Mucosa of rectum (tissue), 2 donors: ENCODE measurements around the gene TEF.
A peak's percentile ranks its signal among the peaks of the same experiment; 100 is the strongest.

ENCODE experiments used
- H3K27ac ChIP-seq, 2 donors: one replicate each; pipeline ENCODE4 v1.7.0; 2013; ENCODE audit warnings: inconsistent platforms in 2 of 2, low read depth in 2 of 2, low read length in 2 of 2
- H3K27me3 ChIP-seq, 2 donors: one replicate each; pipeline ENCODE4 v1.7.0; 2013; ENCODE audit warnings: low read length in 2 of 2; ENCODE audit not compliant: control insufficient read depth in 2 of 2, insufficient read depth in 2 of 2
- H3K36me3 ChIP-seq, 2 donors: one replicate each; pipeline ENCODE4 v1.7.0; 2013; ENCODE audit warnings: low read length in 2 of 2; ENCODE audit not compliant: control insufficient read depth in 2 of 2, insufficient read depth in 2 of 2
- H3K4me1 ChIP-seq, 2 donors: one replicate each; pipeline ENCODE4 v1.7.0; 2013; ENCODE audit warnings: low read length in 2 of 2, mild to moderate bottlenecking in 1 of 2; ENCODE audit not compliant: control insufficient read depth in 2 of 2, insufficient read depth in 2 of 2
- H3K4me3 ChIP-seq, 2 donors: one replicate each; pipeline ENCODE4 v1.7.0; 2013; ENCODE audit warnings: low read length in 2 of 2
- H3K9ac ChIP-seq, 2 donors: one replicate each; pipeline ENCODE4 v1.7.0; 2013; ENCODE audit warnings: low read length in 2 of 2, low read depth in 1 of 2, mild to moderate bottlenecking in 1 of 2
- H3K9me3 ChIP-seq, 2 donors: one replicate each; pipeline ENCODE4 v1.7.0; 2013; ENCODE audit warnings: low read length in 2 of 2; ENCODE audit not compliant: control insufficient read depth in 2 of 2
- donor health status: healthy.
- donor health status: Normal muscosa, but diverticular disease.

TEF gene

DNA sequence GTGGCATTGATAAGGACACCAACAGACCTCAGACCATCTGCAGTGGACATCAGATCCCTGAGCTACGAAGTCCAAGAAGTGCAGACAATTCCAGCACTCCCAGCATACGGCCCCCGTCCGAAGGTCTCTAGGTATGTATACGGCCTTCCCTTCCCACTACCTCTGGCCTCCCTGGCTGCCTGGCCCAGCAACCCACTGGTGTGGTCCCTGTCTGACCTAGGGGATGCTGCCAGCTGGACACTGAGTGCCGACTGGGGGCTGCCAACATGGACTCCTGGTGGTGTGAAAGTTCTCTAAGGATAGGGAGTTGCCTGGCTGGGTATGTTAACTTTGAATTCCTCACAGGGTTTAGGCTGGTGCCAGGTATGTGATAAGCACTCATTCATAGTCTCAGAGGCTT lies 17.5 kb upstream of the TEF start:
- H3K36me3 ChIP-seq = no peaks in the 10 kb centered on the region
- H3K27ac ChIP-seq = no peak overlapping the region
- H3K4me3 ChIP-seq = no peak overlapping the region

GRCh38 chr22:41364955-41365354 lies 16.8 kb upstream of the TEF start:
- no peaks in the 10 kb centered on the region for H3K9me3 ChIP-seq
- no peaks in the 10 kb centered on the region for H3K27me3 ChIP-seq
- H3K4me3 ChIP-seq = peak overlapping the region in 1 of 2 donors; percentile 7
- H3K27ac ChIP-seq = no peak overlapping the region
- no peak overlapping the region for H3K9ac ChIP-seq
- H3K4me1 ChIP-seq = peaks cover 13 to 25% of the 10 kb centered on the region in 2 donors
- H3K36me3 ChIP-seq = no peaks in the 10 kb centered on the region

More for the DNA sequence above, 17.5 kb upstream of the TEF start:
- H3K9me3 ChIP-seq = no peaks in the 10 kb centered on the region
- no peaks in the 10 kb centered on the region for H3K27me3 ChIP-seq
- no peak overlapping the region for H3K9ac ChIP-seq
- peaks cover 15 to 25% of the 10 kb centered on the region in 2 donors for H3K4me1 ChIP-seq

DNA sequence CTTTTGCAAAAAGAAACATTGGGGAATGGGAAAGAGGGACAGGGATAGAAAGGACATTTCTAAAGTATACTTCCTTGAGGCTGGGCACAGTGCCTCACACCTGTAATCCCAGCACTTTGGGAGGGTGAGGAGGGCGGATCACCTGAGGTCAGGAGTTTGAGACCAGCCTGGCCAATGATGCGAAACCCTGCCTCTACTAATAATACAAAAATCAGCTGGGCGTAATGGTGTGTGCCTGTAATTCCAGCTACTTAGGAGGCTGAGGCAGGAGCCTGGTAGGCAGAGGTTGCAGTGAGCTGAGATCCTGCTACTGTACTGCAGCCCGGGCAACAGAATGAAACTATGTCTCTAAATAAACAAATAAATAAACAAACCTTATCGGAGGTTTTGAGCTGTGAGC lies 16.3 kb upstream of the TEF start:
- no peak overlapping the region for H3K27ac ChIP-seq
- H3K4me3 ChIP-seq = no peak overlapping the region
- peaks cover 13 to 25% of the 10 kb centered on the region in 2 donors for H3K4me1 ChIP-seq
- H3K36me3 ChIP-seq = no peaks in the 10 kb centered on the region
- H3K9me3 ChIP-seq = no peaks in the 10 kb centered on the region
- H3K9ac ChIP-seq = no peak overlapping the region
- H3K27me3 ChIP-seq = no peaks in the 10 kb centered on the region

GRCh38 chr22:41366323-41367029 lies 15.3 kb upstream of the TEF start:
- H3K9me3 ChIP-seq = no peaks in the 10 kb centered on the region
- H3K4me3 ChIP-seq = peak overlapping the region; percentile 75
- H3K9ac ChIP-seq = no peak overlapping the region
- peak overlapping the region; percentile 43 to 46 for H3K27ac ChIP-seq
- H3K4me1 ChIP-seq = peaks cover 13 to 25% of the 10 kb centered on the region in 2 donors
- H3K36me3 ChIP-seq = no peaks in the 10 kb centered on the region
- H3K27me3 ChIP-seq = no peaks in the 10 kb centered on the region

- H3K9me3 ChIP-seq = no peaks in the 10 kb centered on the region
- H3K4me3 ChIP-seq = peak overlapping the region; percentile 75
- H3K4me1 ChIP-seq = peaks cover 13 to 25% of the 10 kb centered on the region in 2 donors
- no peaks in the 10 kb centered on the region for H3K27me3 ChIP-seq
- peak overlapping the region; percentile 70 to 72 for H3K27ac ChIP-seq
- H3K9ac ChIP-seq = peak overlapping the region; percentile 63 to 72
- H3K36me3 ChIP-seq = no peaks in the 10 kb centered on the region
These were observed 14.6 kb upstream of the TEF start for GRCh38 chr22:41367039-41367679.

DNA sequence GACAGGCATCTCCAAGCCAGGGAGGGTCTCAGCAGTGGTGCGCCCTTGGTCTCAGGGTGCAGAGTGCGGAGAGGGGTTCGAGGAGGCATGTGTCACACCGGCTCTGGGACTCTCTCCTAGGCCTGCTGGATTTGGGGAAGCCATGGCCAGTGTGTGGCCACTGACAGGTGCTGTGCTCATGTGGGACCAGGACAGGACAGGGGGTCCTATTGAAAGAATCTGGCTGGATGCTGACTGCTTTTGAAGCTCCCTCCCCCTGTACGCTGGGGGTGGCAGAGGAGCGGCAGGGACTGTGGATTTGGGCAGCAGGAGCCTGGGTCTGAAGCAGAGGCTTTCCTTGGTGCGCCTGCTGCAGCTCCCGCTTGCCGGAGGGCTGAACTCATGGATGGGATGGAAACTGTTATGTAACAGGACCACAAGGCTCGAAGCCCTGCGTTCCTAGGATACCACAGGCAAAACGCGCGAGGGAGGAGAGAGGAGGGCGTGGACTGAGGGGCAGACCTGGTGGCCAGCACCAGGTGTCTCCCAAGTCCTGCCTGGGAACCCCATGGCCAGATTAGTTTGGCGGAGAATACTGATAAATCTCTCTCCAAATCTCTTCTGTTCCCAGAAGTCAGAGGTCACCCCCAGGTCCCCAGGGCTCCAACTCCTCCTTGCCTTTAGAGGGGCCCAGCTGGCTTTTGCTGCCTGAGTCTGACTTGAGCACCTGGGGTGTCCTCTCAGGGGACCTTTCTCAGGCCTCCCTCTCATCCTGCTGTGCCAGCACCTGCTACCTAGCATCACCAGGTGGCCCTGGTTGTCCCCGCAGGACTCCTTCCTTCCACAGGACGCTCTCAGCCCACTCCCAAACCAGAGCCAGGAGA lies 13.8 kb upstream of the TEF start:
- no peaks in the 10 kb centered on the region for H3K27me3 ChIP-seq
- peak overlapping the region; percentile 63 to 72 for H3K9ac ChIP-seq
- H3K9me3 ChIP-seq = no peaks in the 10 kb centered on the region
- H3K4me3 ChIP-seq = peak overlapping the region; percentile 75
- H3K4me1 ChIP-seq = peaks cover 13 to 25% of the 10 kb centered on the region in 2 donors
- no peaks in the 10 kb centered on the region for H3K36me3 ChIP-seq
- peak overlapping the region; percentile 70 to 72 for H3K27ac ChIP-seq

- H3K9me3 ChIP-seq = no peaks in the 10 kb centered on the region
- H3K4me3 ChIP-seq = peak overlapping the region; percentile 75
- no peaks in the 10 kb centered on the region for H3K36me3 ChIP-seq
- H3K9ac ChIP-seq = no peak overlapping the region
- H3K27ac ChIP-seq = peak overlapping the region in 1 of 2 donors; percentile 9
- H3K27me3 ChIP-seq = no peaks in the 10 kb centered on the region
- H3K4me1 ChIP-seq = peaks cover 13 to 25% of the 10 kb centered on the region in 2 donors
These were observed 13.0 kb upstream of the TEF start for GRCh38 chr22:41368543-41369423.

DNA sequence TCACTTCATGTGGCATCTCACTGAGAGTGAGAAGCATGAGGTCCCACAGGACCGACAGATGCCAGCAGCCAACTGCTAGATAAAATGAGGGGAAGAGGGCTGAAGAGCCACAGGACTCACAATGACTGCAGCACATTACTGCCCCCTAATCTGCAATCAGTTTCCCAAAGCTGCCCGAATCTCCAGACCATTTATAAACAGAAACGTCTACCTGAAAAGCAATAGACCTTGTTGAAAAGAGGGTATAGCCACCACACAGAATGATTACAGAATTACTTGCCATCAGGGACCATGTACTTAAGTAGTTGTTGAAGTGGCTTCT lies 12.4 kb upstream of the TEF start:
- Histone ChIP-seq H3K9ac (no peak overlapping the region), H3K4me1 (peaks cover 13 to 25% of the 10 kb centered on the region in 2 donors)

DNA sequence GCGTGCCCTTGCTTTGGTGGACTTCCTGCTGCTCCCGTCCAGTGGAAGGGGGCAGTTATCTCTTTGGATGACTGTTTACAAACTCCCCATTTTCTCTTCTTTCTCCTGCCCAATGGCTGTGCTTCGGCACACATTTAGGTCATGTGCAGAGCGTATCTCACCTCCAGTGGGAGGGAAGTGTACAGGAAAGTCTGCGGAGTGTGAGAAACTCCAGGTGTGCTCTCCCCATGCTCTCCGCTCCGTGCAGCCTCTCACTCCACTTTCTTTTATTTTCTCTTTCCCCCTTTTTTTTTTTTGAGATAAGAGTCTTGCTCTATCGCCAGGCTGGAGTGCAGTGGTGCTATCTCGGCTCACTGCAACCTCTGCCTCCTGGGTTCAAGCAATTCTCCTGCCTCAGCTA lies 11.9 kb upstream of the TEF start:
- Histone ChIP-seq H3K9me3 (no peaks in the 10 kb centered on the region), H3K36me3 (no peaks in the 10 kb centered on the region), H3K4me3 (no peak overlapping the region), H3K4me1 (peaks cover 13 to 25% of the 10 kb centered on the region in 2 donors), H3K9ac (no peak overlapping the region), H3K27ac (no peak overlapping the region), H3K27me3 (no peaks in the 10 kb centered on the region)

More for the DNA sequence above, 12.4 kb upstream of the TEF start:
- Histone ChIP-seq H3K27me3 (no peaks in the 10 kb centered on the region), H3K9me3 (no peaks in the 10 kb centered on the region), H3K36me3 (no peaks in the 10 kb centered on the region), H3K27ac (no peak overlapping the region), H3K4me3 (peak overlapping the region in 1 of 2 donors; percentile 1)
